Loucy (cell line): ENCODE data around the gene PDE2A.

Experiments used
- H2AFZ ChIP-seq: fragments of 200-600 bp; sonication (generic); 2 replicates; pipeline ENCODE4 v1.6.0; 2016; ENCODE audit warnings: antibody characterized with exemption, mild to moderate bottlenecking, low read length, moderate library complexity
- H3F3A ChIP-seq: fragments of 200-600 bp; 2 replicates; pipeline ENCODE4 v1.6.0; 2016; ENCODE audit warnings: antibody characterized with exemption, low read depth, mild to moderate bottlenecking
- H3K27me3 ChIP-seq: fragments of 200-600 bp; sonication (generic); 2 replicates; pipeline ENCODE4 v1.6.1; 2014; ENCODE audit warnings: low read length, mild to moderate bottlenecking; ENCODE audit not compliant: insufficient read depth, poor library complexity, severe bottlenecking
- H3K36me3 ChIP-seq: fragments of 200-600 bp; sonication (generic); 2 replicates; pipeline ENCODE4 v1.6.1; 2016; ENCODE audit warnings: low read length; ENCODE audit not compliant: insufficient read depth
- H3K4me1 ChIP-seq: fragments of 200-600 bp; sonication (generic); 2 replicates; pipeline ENCODE4 v1.5.1; 2014; ENCODE audit warnings: low read length, mild to moderate bottlenecking; ENCODE audit not compliant: insufficient read depth, poor library complexity, severe bottlenecking
- H3K4me2 ChIP-seq: fragments of 200-600 bp; sonication (generic); 2 replicates; pipeline ENCODE4 v1.6.0; 2014; ENCODE audit warnings: antibody characterized with exemption, low read length, low read depth, mild to moderate bottlenecking; ENCODE audit not compliant: poor library complexity, severe bottlenecking
- H3K4me3 ChIP-seq: fragments of 200-600 bp; sonication (generic); 2 replicates; pipeline ENCODE4 v1.5.1; 2014; ENCODE audit warnings: low read length, mild to moderate bottlenecking, mixed read lengths; ENCODE audit not compliant: poor library complexity, severe bottlenecking
- H3K79me2 ChIP-seq: fragments of 200-600 bp; sonication (generic); 2 replicates; pipeline ENCODE4 v1.6.1; 2014; ENCODE audit warnings: low read length; ENCODE audit not compliant: insufficient read depth
- H3K9ac ChIP-seq: fragments of 200-600 bp; sonication (generic); 2 replicates; pipeline ENCODE4 v1.6.0; 2014; ENCODE audit warnings: mild to moderate bottlenecking, low read depth, low read length, moderate library complexity; ENCODE audit not compliant: poor library complexity, severe bottlenecking
- H3K9me2 ChIP-seq: fragments of 200-600 bp; sonication (generic); replicated peaks from 2 replicates; pipeline ENCODE4 v1.6.1; 2016; ENCODE audit warnings: low read depth, low read length, mixed read lengths
- H3K9me3 ChIP-seq: fragments of 200-600 bp; sonication (generic); 2 replicates; pipeline ENCODE4 v1.6.1; 2014; ENCODE audit warnings: mild to moderate bottlenecking, antibody characterized with exemption, low read length, low read depth; ENCODE audit not compliant: insufficient read depth
- H4K20me1 ChIP-seq: fragments of 200-600 bp; sonication (generic); 2 replicates; pipeline ENCODE4 v1.6.0; 2014; ENCODE audit warnings: antibody characterized with exemption, low read length, mild to moderate bottlenecking; ENCODE audit not compliant: insufficient read depth, poor library complexity, severe bottlenecking
- EZH2phosphoT487 ChIP-seq: fragments of 200-600 bp; IDR thresholded peaks from 2 replicates; pipeline ENCODE4 v1.6.1; 2018; ENCODE audit warnings: antibody characterized with exemption, mild to moderate bottlenecking, moderate library complexity, borderline replicate concordance
- TF ChIP-seq, protein P1 (sequence below): fragments of 200-600 bp; sonication (generic); conservative IDR thresholded peaks from 2 replicates; pipeline ENCODE4 v1.5.1; 2014; ENCODE audit warnings: mild to moderate bottlenecking, antibody characterized with exemption, low read length

PDE2A gene

DNA sequence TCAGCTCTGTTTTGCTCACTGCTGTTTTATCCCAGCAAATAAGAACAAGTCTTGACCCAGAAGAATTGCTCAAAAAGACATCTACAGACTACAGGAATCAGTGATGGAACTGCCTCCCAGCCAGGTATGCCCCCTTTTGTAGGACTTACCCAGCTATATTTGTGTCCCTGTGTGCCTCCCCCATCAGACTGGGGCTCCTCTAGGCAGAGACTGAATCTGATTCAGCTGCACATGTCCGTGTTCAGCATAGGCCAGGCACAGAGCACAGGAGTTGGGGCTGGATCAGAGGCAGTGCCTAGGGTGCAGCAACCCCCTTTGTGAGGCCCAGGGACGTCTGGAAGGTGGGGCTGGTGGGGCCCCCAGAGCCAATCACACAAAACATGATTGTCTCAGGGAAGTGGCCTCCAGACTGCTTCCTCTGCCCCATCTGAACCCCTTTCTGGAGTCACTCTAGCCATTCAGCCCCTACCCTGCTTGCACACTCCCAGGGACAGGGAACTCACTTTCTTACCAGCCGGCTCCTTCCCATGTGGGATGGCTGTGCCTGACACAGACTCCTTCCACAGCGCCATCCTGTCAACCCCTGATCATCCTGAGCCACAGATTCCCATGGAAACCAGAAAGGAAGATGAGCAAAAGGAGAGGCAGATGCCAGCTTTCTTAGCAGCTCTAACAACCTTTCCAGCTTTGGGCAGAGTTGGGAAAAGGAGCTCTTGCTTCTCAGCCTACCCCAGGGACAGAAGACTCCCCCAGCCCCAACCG lies 24.8 kb downstream of the PDE2A start:
- Histone ChIP-seq H3K9me3 (no peaks in the 10 kb centered on the region), H3F3A (no peaks in the 10 kb centered on the region), H3K4me2 (no peak overlapping the region), H4K20me1 (no peaks in the 10 kb centered on the region), H3K4me1 (no peaks in the 10 kb centered on the region), H3K4me3 (no peak overlapping the region), H2AFZ (no peak overlapping the region), H3K27me3 (no peaks in the 10 kb centered on the region), H3K9me2 (no peaks in the 10 kb centered on the region), H3K9ac (no peak overlapping the region), H3K36me3 (no peaks in the 10 kb centered on the region), H3K79me2 (no peaks in the 10 kb centered on the region)
- TF ChIP-seq, protein P1, sequence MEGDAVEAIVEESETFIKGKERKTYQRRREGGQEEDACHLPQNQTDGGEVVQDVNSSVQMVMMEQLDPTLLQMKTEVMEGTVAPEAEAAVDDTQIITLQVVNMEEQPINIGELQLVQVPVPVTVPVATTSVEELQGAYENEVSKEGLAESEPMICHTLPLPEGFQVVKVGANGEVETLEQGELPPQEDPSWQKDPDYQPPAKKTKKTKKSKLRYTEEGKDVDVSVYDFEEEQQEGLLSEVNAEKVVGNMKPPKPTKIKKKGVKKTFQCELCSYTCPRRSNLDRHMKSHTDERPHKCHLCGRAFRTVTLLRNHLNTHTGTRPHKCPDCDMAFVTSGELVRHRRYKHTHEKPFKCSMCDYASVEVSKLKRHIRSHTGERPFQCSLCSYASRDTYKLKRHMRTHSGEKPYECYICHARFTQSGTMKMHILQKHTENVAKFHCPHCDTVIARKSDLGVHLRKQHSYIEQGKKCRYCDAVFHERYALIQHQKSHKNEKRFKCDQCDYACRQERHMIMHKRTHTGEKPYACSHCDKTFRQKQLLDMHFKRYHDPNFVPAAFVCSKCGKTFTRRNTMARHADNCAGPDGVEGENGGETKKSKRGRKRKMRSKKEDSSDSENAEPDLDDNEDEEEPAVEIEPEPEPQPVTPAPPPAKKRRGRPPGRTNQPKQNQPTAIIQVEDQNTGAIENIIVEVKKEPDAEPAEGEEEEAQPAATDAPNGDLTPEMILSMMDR = no peak
- no peak for TF ChIP-seq EZH2phosphoT487

DNA sequence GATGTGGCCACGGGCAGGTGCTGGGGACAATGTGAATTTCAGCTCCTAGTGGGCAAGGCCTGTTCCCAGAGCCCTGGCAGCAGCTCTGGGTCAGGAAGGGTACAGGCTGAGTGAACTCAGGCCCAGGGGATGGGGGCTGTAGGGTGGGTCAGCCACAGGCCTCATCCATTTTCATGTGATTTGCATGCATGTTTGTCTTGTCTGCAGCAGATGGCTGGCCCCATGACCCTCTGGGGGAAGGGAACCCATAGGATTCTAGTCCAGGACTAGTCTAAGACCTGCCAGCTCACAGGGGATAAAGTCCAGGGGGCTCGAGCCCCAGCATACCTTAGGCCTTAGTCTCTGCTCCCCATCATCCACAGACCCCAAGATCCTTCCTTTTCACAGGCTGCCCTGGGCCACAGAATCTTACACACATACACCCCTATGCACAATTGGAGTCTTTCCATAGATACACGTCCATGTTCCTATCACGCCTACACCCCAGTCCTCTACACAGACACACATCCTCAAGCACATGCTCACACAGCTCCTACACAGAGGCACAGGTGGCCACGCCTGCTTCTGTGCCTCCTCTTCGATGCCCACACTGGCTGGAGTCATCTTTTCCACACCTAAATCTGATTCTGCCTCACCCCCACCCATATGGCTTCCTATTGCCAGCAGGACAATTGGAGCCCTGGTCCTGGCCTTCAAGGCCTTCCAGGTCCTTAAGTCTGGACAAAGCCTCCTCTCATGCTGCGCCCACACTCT lies 25.7 kb downstream of the PDE2A start:
- no peak overlapping the region for H3K9ac ChIP-seq
- H3K4me2 ChIP-seq = no peak overlapping the region
- no peaks in the 10 kb centered on the region for H3K36me3 ChIP-seq
- H3K4me3 ChIP-seq = no peak overlapping the region
- no peaks in the 10 kb centered on the region for H3K9me3 ChIP-seq
- H3K4me1 ChIP-seq = no peaks in the 10 kb centered on the region
- no peaks in the 10 kb centered on the region for H4K20me1 ChIP-seq
- TF ChIP-seq EZH2phosphoT487 = no peak
- TF ChIP-seq, protein P1 = no peak
- H3K27me3 ChIP-seq = no peaks in the 10 kb centered on the region
- H3K79me2 ChIP-seq = no peaks in the 10 kb centered on the region
- no peaks in the 10 kb centered on the region for H3F3A ChIP-seq
- no peaks in the 10 kb centered on the region for H3K9me2 ChIP-seq
- H2AFZ ChIP-seq = no peak overlapping the region

DNA sequence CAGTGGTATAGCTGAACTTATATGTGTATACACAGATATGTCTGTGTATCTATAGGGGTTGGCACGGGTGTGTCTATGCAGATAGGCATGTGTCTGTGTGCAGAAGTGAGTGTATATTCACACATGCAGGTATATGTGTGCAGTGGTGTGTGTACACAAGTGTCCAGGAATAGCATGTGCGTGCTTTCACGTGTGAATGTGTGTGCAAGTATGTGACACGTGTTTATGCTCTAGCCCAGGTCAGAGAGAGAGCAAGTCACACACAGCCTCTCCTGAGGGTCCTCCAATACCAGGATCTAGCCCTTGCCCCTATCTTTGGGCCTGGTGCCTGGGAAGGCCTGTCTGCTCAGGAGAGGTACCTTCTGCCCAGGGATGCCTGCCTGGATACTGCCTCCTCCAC lies 26.3 kb downstream of the PDE2A start:
- Histone ChIP-seq H4K20me1 (no peaks in the 10 kb centered on the region), H3K9me3 (no peaks in the 10 kb centered on the region), H3F3A (no peaks in the 10 kb centered on the region), H3K79me2 (no peaks in the 10 kb centered on the region), H3K36me3 (no peaks in the 10 kb centered on the region), H3K4me3 (no peak overlapping the region), H3K9me2 (no peaks in the 10 kb centered on the region), H2AFZ (no peak overlapping the region), H3K4me2 (no peak overlapping the region), H3K4me1 (no peaks in the 10 kb centered on the region), H3K27me3 (no peaks in the 10 kb centered on the region), H3K9ac (no peak overlapping the region)
- no peak for TF ChIP-seq EZH2phosphoT487
- TF ChIP-seq, protein P1 = no peak
